Fibroblast of lung (primary cell): Measurements from ENCODE around the gene LRMDA.

Experiments
- CTCF ChIP-seq, 2 donors: IDR thresholded peaks in 1 of 2; conservative IDR thresholded peaks in 1 of 2; 1 replicate in 1 of 2; 2 replicates in 1 of 2; pipeline ENCODE4 v1.5.1; 2011 to 2012; ENCODE audit warnings: low read length in 2 of 2, control low read depth in 1 of 2, inconsistent platforms in 1 of 2, low read depth in 1 of 2, mild to moderate bottlenecking in 1 of 2
- EZH2 ChIP-seq: IDR thresholded peaks from 2 replicates; pipeline ENCODE4 v1.5.1; 2012; ENCODE audit warnings: low read length, control low read depth, mild to moderate bottlenecking; ENCODE audit errors: missing control alignments

DNA sequence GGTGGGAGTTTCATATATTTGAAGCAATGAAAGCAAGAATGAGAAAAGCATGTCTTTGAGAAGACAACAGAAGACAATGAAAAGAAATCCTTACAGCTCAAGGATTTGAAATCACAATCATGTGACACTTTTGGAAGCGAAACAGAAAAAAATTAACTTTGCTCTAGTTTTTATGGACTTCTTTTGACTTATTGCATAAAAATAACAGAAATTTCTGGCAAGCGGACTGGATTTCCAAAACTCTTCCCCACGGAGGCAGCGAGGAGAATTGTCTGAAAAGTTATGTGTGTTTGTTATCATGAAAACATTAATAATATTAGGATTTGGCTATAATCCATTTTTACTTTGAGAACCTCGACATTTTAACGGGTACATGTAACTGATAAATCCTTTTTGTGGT lies 223.3 kb downstream of the LRMDA start:
- TF ChIP-seq CTCF (conservative IDR thresholded peaks at IDR 0.05 in 1 of 2, IDR thresholded peaks at IDR 0.05 in 1 of 2; ENCODE audit: low read depth in 1 of 2, low read length in 2 of 2), result no peak
- TF ChIP-seq EZH2, result no peak
